Common myeloid progenitor, CD34-positive (primary cell): ENCODE data around the gene FBXL3.

Experiments used
- CTCF ChIA-PET: fragments of 350-600 bp; sonication (Branson Sonifier 250); formaldehyde crosslinking; loops from one replicate; lab custom pipeline; 2021; ENCODE audit warnings: antibody characterized with exemption; lab: Charles Lee
- POLR2A ChIA-PET: fragments of 350-600 bp; sonication (Branson Sonifier 250); formaldehyde crosslinking; loops from one replicate; lab custom pipeline; 2021; ENCODE audit warnings: antibody characterized with exemption; lab: Charles Lee
- DNase-seq, 3 donors: peaks; one replicate each; pipeline versions ENCODE4 v3.0.0 to v3.0.0-alpha.2; 2013
- H3K27ac ChIP-seq, 2 experiments: 1 replicate in 1 of 2; 2 replicates in 1 of 2; pipeline ENCODE4 v1.7.0; 2013; ENCODE audit warnings: inconsistent platforms in 2 of 2, low read length in 2 of 2, mild to moderate bottlenecking in 2 of 2, low read depth in 1 of 2, moderate library complexity in 1 of 2; ENCODE audit not compliant: severe bottlenecking in 2 of 2, insufficient read depth in 1 of 2, poor library complexity in 1 of 2
- H3K27me3 ChIP-seq, 5 experiments: replicated peaks in 2 of 5; 1 replicate in 3 of 5; 2 replicates in 2 of 5; pipeline versions ENCODE4 v1.6.1 to v1.7.0; 2013; ENCODE audit warnings: low read length in 4 of 5, mild to moderate bottlenecking in 2 of 5, moderate library complexity in 2 of 5, inconsistent platforms in 1 of 5; ENCODE audit not compliant: insufficient read depth in 5 of 5, control insufficient read depth in 4 of 5
- H3K36me3 ChIP-seq, 4 experiments: 1 replicate in 2 of 4; 2 replicates in 2 of 4; pipeline versions ENCODE4 v1.6.1 to v1.7.0; 2013; ENCODE audit warnings: low read length in 3 of 4, control low read depth in 1 of 4, mild to moderate bottlenecking in 1 of 4; ENCODE audit not compliant: control insufficient read depth in 4 of 4, insufficient read depth in 4 of 4
- H3K4me1 ChIP-seq, 4 experiments: 1 replicate in 3 of 4; 2 replicates in 1 of 4; pipeline versions ENCODE4 v1.6.1 to v1.7.1; 2013; ENCODE audit warnings: low read length in 3 of 4, mild to moderate bottlenecking in 3 of 4, control low read depth in 1 of 4, inconsistent platforms in 1 of 4, moderate library complexity in 1 of 4; ENCODE audit not compliant: control insufficient read depth in 4 of 4, insufficient read depth in 4 of 4; ENCODE audit errors: control extremely low read depth in 1 of 4
- H3K4me3 ChIP-seq, 7 experiments: 1 replicate in 4 of 7; 2 replicates in 3 of 7; pipeline versions ENCODE4 v1.5.1 to v1.7.0; 2013; ENCODE audit warnings: mild to moderate bottlenecking in 7 of 7, low read length in 6 of 7, moderate library complexity in 6 of 7, inconsistent platforms in 2 of 7, low read depth in 2 of 7, control low read depth in 1 of 7; ENCODE audit not compliant: insufficient read depth in 4 of 7, control insufficient read depth in 1 of 7; ENCODE audit errors: extremely low read depth in 1 of 7
- H3K9me3 ChIP-seq, 5 experiments: 1 replicate in 4 of 5; 2 replicates in 1 of 5; pipeline versions ENCODE4 v1.6.1 to v1.7.1; 2013; ENCODE audit warnings: low read length in 4 of 5, mild to moderate bottlenecking in 2 of 5, inconsistent platforms in 1 of 5, low read depth in 1 of 5, moderate library complexity in 1 of 5; ENCODE audit not compliant: control insufficient read depth in 4 of 5, insufficient read depth in 2 of 5; ENCODE audit errors: control extremely low read depth in 1 of 5
- WGBS: methylation state at CpG from one replicate; pipeline ENCODE4 v1.1.5; 2013; ENCODE audit not compliant: insufficient coverage; 5-methylcytosine and 5-hydroxymethylcytosine counted together

Gene FBXL3

GRCh38 chr13:77056382-77056781, 29.4 kb upstream of the FBXL3 start:
- Histone ChIP-seq H3K4me3 (no peak overlapping the region), H3K27me3 (no peaks in the 10 kb centered on the region), H3K27ac (no peak overlapping the region), H3K4me1 (no peaks in the 10 kb centered on the region), H3K36me3 (peaks cover 27 to 81% (median 56%) of the 10 kb centered on the region in 4 experiments), H3K9me3 (no peaks in the 10 kb centered on the region)
- no peak for DNase-seq
- no CpG with 5 or more reads among the region's 3 CpGs for WGBS
- ChIA-PET CTCF (interaction anchor here (0.9 to 2.2 kb wide), 7 partner anchors 8 to 54 kb away, joined by 3 to 7 read pairs (median 3); no protein-coding TSS in a partner anchor), POLR2A (interaction anchor here (1.2 kb wide), 1 partner anchor 14 kb away, joined by 3 read pairs; no protein-coding TSS in a partner anchor)

- Histone ChIP-seq H3K27ac (no peak overlapping the region), H3K4me3 (no peak overlapping the region), H3K27me3 (no peaks in the 10 kb centered on the region), H3K4me1 (no peaks in the 10 kb centered on the region), H3K36me3 (peaks cover 28 to 85% (median 63%) of the 10 kb centered on the region in 4 experiments), H3K9me3 (no peaks in the 10 kb centered on the region)
- POLR2A ChIA-PET = no interaction called here
- CTCF ChIA-PET = interaction anchor here (0.9 to 2.2 kb wide), 7 partner anchors 7 to 126 kb away, joined by 3 to 7 read pairs (median 3); no protein-coding TSS in a partner anchor
- DNase-seq = no peak
- WGBS = no CpG with 5 or more reads among the region's 2 CpGs
Measured at GRCh38 chr13:77055158-77055557, 28.2 kb upstream of the FBXL3 start.

GRCh38 chr13:77053192-77053591, 26.2 kb upstream of the FBXL3 start:
- POLR2A ChIA-PET = no interaction called here

GRCh38 chr13:77048681-77049080, 21.7 kb upstream of the FBXL3 start:
- WGBS = 36% methylated on average over 3 of the region's 4 CpGs
- Histone ChIP-seq H3K27ac (peak overlapping the region in 1 of 2 experiments; percentile 49), H3K27me3 (no peaks in the 10 kb centered on the region), H3K4me3 (no peak overlapping the region), H3K9me3 (peaks cover 0 to 1% (median 0%) of the 10 kb centered on the region in 5 experiments), H3K4me1 (peaks cover 0 to 17% (median 10%) of the 10 kb centered on the region in 4 experiments), H3K36me3 (peaks cover 30 to 67% (median 51%) of the 10 kb centered on the region in 4 experiments)
- ChIA-PET POLR2A (interaction anchor here (0.7 kb wide), 1 partner anchor 351 kb away, joined by 3 read pairs; no protein-coding TSS in a partner anchor), CTCF (interaction anchor here (1.0 to 1.4 kb wide), 2 partner anchors 7 to 32 kb away, joined by 3 to 4 read pairs; no protein-coding TSS in a partner anchor)
- peak in 2 of 3 donors; percentile 33 to 41 for DNase-seq

More at GRCh38 chr13:77053192-77053591, 26.2 kb upstream of the FBXL3 start:
- Histone ChIP-seq H3K9me3 (no peaks in the 10 kb centered on the region), H3K36me3 (peaks cover 28 to 81% (median 65%) of the 10 kb centered on the region in 4 experiments), H3K4me1 (peaks cover 0 to 14% (median 9%) of the 10 kb centered on the region in 4 experiments), H3K27me3 (no peaks in the 10 kb centered on the region), H3K4me3 (no peak overlapping the region), H3K27ac (no peak overlapping the region)
- no peak for DNase-seq
- CTCF ChIA-PET = interaction anchor here (1.3 kb wide), 1 partner anchor 10 kb away, joined by 6 read pairs; no protein-coding TSS in a partner anchor
- 100% methylated on average over 3 of the region's 4 CpGs for WGBS

- no peaks in the 10 kb centered on the region for H3K27me3 ChIP-seq
- CTCF ChIA-PET = interaction anchor here (1.0 kb wide), 1 partner anchor 8 kb away, joined by 4 read pairs; no protein-coding TSS in a partner anchor
- H3K9me3 ChIP-seq = peaks cover 0 to 1% (median 0%) of the 10 kb centered on the region in 5 experiments
- peaks cover 26 to 62% (median 49%) of the 10 kb centered on the region in 4 experiments for H3K36me3 ChIP-seq
- 90% methylated on average over 7 of the region's 8 CpGs for WGBS
- no peak for DNase-seq
- POLR2A ChIA-PET = no interaction called here
- peaks cover 3 to 18% (median 12%) of the 10 kb centered on the region in 4 experiments for H3K4me1 ChIP-seq
- H3K4me3 ChIP-seq = no peak overlapping the region
- no peak overlapping the region for H3K27ac ChIP-seq
Measured at GRCh38 chr13:77047649-77048343, 20.8 kb upstream of the FBXL3 start.

- Histone ChIP-seq H3K27ac (peak overlapping the region in 1 of 2 experiments; percentile 55), H3K4me3 (no peak overlapping the region), H3K27me3 (no peaks in the 10 kb centered on the region), H3K9me3 (no peaks in the 10 kb centered on the region), H3K4me1 (peaks cover 0 to 22% (median 13%) of the 10 kb centered on the region in 4 experiments), H3K36me3 (peaks cover 12 to 27% (median 16%) of the 10 kb centered on the region in 4 experiments)
- CTCF ChIA-PET = interaction anchor here (0.8 to 2.5 kb wide), 6 partner anchors 10 to 150 kb away, joined by 3 to 7 read pairs (median 3); no protein-coding TSS in a partner anchor
- DNase-seq = peak in 2 of 3 donors; percentile 74 to 83
- WGBS = 89% methylated on average over 4 of the region's 5 CpGs
- POLR2A ChIA-PET = interaction anchor here (0.6 to 2.0 kb wide), 2 partner anchors 16 to 128 kb away, joined by 3 to 8 read pairs; partner anchors contain the start of gene FBXL3
Measured at GRCh38 chr13:77042566-77043177, 15.7 kb upstream of the FBXL3 start.
